K562 (cell line): ENCODE measurements around the gene FN1.

ENCODE experiments used
- CTCF ChIP-seq, 3 experiments: IDR thresholded peaks in 2 of 3; conservative IDR thresholded peaks in 1 of 3; 2 replicates each; pipeline ENCODE4 v1.5.1; 2011 to 2012; ENCODE audit warnings: low read length in 3 of 3, mild to moderate bottlenecking in 3 of 3, control low read depth in 2 of 3, improper control_type of control experiment in 1 of 3, inconsistent platforms in 1 of 3, low read depth in 1 of 3, mixed read lengths in 1 of 3, moderate library complexity in 1 of 3; ENCODE audit not compliant: insufficient read depth in 2 of 3
- CUX1 ChIP-seq: fragments of 200-800 bp; sonication (Bioruptor generic); IDR thresholded peaks from 2 replicates; pipeline ENCODE4 v1.6.1; 2016; ENCODE audit warnings: missing genetic modification characterization, missing compliant biosample characterization
- FOXK1 ChIP-seq: sonication (generic); formaldehyde crosslinking; IDR thresholded peaks from 2 replicates; pipeline ENCODE4 v1.8.0; 2022; ENCODE audit warnings: missing genetic modification reagents, mild to moderate bottlenecking, borderline replicate concordance
- MCM5 ChIP-seq: fragments of 450-650 bp; IDR thresholded peaks from 2 replicates; pipeline ENCODE4 v1.6.1; 2016; ENCODE audit warnings: low read depth
- MCM7 ChIP-seq, 2 experiments: fragments of 450-650 bp; IDR thresholded peaks; 2 replicates each; pipeline ENCODE4 v1.6.1; 2016 to 2018
- PHF8 ChIP-seq: fragments of 200-600 bp; sonication (generic); IDR thresholded peaks from 2 replicates; pipeline ENCODE4 v1.6.1; 2012; ENCODE audit warnings: mixed run types, mild to moderate bottlenecking, inconsistent platforms, low read length, moderate library complexity, borderline replicate concordance
- POLR2A ChIP-seq: fragments of 450-650 bp; conservative IDR thresholded peaks from 2 replicates; pipeline ENCODE4 v1.6.1; 2016
- SIN3A ChIP-seq, 2 experiments: fragments of 150-350 bp in 1 of 2; IDR thresholded peaks; 2 replicates each; pipeline ENCODE4 v1.6.1; 2011 to 2016; ENCODE audit warnings: borderline replicate concordance in 2 of 2, low read depth in 2 of 2, low read length in 2 of 2, mild to moderate bottlenecking in 2 of 2, moderate library complexity in 2 of 2; ENCODE audit not compliant: control insufficient read depth in 1 of 2
- SMARCA5 ChIP-seq: fragments of 450-650 bp; IDR thresholded peaks from 2 replicates; pipeline ENCODE4 v1.6.1; 2016
- SMARCE1 ChIP-seq: fragments of 450-650 bp; IDR thresholded peaks from 2 replicates; pipeline ENCODE4 v1.7.1; 2016; ENCODE audit warnings: mild to moderate bottlenecking
- SRSF9 ChIP-seq: fragments of 200-400 bp; formaldehyde crosslinking; IDR thresholded peaks from 2 replicates; pipeline ENCODE4 v1.6.1; 2017; ENCODE audit warnings: low read depth, low read length, borderline replicate concordance
- TAF1 ChIP-seq: IDR thresholded peaks from 2 replicates; pipeline ENCODE4 v1.6.1; 2011; ENCODE audit warnings: mild to moderate bottlenecking, low read length, moderate library complexity; ENCODE audit not compliant: insufficient read depth, control insufficient read depth, severe bottlenecking; ENCODE audit errors: extremely low read depth
- TRIM28 ChIP-seq: fragments of 450-650 bp; IDR thresholded peaks from 2 replicates; pipeline ENCODE4 v1.6.1; 2017
- TF ChIP-seq, protein P1 (sequence below): fragments of 450-650 bp; conservative IDR thresholded peaks from 2 replicates; pipeline ENCODE4 v1.6.1; 2016; ENCODE audit warnings: missing genetic modification characterization, low read depth, mild to moderate bottlenecking, control low read depth, missing compliant biosample characterization

DNA sequence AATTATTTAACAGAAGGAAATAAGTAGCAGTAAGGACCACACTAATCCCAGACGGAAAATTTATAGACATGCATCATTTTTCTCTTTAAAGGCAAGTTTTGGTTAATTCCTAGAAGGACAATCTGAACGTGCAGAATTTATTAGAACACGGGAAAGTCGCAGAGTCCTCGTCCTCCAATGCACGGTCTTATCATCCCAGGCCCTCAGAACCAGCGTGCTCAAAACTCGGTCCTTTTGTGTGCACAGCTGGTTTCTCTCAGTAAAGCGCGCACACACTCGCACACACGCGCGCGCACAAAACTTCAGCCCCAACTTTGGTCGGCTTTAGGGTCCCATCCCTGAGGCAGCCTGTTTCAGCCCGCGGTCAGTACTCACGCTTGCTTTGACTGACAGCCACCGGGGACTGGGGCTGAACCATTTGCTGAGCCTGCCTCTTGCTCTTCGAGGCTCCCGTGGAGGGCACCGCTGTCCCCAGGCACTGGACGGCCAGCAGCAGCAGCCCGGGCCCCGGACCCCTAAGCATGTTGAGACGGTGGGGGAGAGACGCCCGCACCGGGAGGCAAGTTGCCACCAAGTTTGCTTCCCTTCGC, 493 bp downstream of the FN1 start:
- TF ChIP-seq CUX1 (CRISPR knock-in tag) = no peak
- no peak for TF ChIP-seq POLR2A
- no peak for TF ChIP-seq SMARCA5
- no peak for TF ChIP-seq PHF8
- TF ChIP-seq, protein P1, sequence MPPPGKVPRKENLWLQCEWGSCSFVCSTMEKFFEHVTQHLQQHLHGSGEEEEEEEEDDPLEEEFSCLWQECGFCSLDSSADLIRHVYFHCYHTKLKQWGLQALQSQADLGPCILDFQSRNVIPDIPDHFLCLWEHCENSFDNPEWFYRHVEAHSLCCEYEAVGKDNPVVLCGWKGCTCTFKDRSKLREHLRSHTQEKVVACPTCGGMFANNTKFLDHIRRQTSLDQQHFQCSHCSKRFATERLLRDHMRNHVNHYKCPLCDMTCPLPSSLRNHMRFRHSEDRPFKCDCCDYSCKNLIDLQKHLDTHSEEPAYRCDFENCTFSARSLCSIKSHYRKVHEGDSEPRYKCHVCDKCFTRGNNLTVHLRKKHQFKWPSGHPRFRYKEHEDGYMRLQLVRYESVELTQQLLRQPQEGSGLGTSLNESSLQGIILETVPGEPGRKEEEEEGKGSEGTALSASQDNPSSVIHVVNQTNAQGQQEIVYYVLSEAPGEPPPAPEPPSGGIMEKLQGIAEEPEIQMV (tag) = no peak
- TF ChIP-seq MCM5 = no peak
- TF ChIP-seq FOXK1 (CRISPR knock-in tag) = no peak
- TF ChIP-seq SIN3A (IDR thresholded peaks at IDR 0.05; ENCODE audit: borderline replicate concordance in 2 of 2, control insufficient read depth in 1 of 2, low read depth in 2 of 2, low read length in 2 of 2) = no peak
- no peak for TF ChIP-seq SRSF9
- no peak for TF ChIP-seq TRIM28
- TF ChIP-seq CTCF (IDR thresholded peaks at IDR 0.05 in 2 of 3, conservative IDR thresholded peaks at IDR 0.05 in 1 of 3; ENCODE audit: insufficient read depth in 2 of 3, low read depth in 1 of 3, low read length in 3 of 3) = no peak
- no peak for TF ChIP-seq SMARCE1
- no peak for TF ChIP-seq TAF1
- TF ChIP-seq MCM7 (IDR thresholded peaks at IDR 0.05) = no peak
